ENCODE data around the gene DRAXIN.

The DRAXIN gene

DNA sequence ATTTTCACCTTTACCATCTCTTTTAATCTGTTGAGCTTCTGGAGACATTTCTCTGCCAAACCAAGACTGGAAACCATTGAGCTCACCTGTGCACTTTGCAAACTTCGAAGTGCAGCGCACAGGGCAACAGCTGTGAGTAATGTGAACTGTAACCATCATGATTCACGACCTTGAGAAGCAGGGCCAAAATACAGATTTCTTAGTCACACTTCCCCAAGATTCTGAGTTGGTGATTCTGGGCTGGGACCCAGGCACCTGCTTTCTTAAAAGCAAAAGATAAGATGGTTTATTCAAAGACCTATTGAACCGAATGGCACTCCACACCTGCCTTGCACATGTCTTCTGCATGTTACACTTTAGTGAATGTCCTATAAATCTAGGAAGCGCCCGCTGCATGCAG lies 54.6 kb downstream of the DRAXIN start:
- H3K36me3 ChIP-seq (ENCODE audit: control insufficient read depth in 1 of 2, insufficient read depth in 2 of 2, low read length in 2 of 2): peaks cover 12 to 41% of the 10 kb centered on the region in 2 donors
- H3K9me3 ChIP-seq (ENCODE audit: control insufficient read depth in 1 of 2, low read length in 2 of 2): no peaks in the 10 kb centered on the region
- no peak overlapping the region for H3K4me3 ChIP-seq (ENCODE audit: low read depth in 1 of 2, low read length in 2 of 2)
- H3K27me3 ChIP-seq (ENCODE audit: low read depth, low read length): no peaks in the 10 kb centered on the region
- no peak overlapping the region for H3K27ac ChIP-seq (ENCODE audit: low read length)
- peaks cover 0 to 3% of the 10 kb centered on the region in 2 donors for H3K4me1 ChIP-seq (ENCODE audit: control insufficient read depth in 1 of 2, insufficient read depth in 2 of 2, low read length in 2 of 2)

DNA sequence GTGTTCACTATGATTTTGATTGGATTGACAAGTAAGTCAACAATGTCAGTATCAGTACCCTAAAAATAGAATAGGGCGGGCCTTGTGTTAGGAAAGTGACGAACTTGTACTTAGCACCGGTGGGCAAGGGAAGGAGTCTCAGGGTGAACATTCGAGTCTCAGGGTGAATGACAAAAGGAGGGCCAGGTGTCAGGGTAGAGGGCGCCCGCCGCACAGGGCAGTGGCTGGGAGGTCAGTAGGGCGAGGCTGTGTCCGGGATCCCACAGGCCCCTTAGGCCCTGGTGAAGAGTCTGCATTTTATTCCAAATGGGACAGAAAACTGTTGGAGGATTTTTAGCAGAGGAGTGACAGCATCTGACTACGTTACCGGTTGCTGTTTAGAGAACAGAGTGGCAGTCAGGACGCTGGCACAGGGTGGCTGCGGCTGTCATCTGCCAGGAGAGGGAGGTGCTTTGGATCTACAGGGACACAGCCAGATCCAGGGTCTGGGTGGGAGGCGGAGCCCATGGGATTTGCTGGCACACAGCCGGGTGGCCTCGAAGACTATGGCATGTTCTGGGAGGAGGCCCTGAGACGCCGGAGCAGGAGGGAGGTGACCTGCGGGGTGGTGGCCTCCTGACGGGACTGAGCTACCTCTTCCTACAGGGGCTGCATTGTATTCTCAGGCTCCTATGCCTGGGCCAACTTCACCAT lies 55.4 kb downstream of the DRAXIN start:
- H3K36me3 ChIP-seq (ENCODE audit: control insufficient read depth in 1 of 2, insufficient read depth in 2 of 2, low read length in 2 of 2): peaks cover 12 to 46% of the 10 kb centered on the region in 2 donors
- no peaks in the 10 kb centered on the region for H3K27me3 ChIP-seq (ENCODE audit: low read depth, low read length)
- peaks cover 0 to 3% of the 10 kb centered on the region in 2 donors for H3K4me1 ChIP-seq (ENCODE audit: control insufficient read depth in 1 of 2, insufficient read depth in 2 of 2, low read length in 2 of 2)
- H3K27ac ChIP-seq (ENCODE audit: low read length): no peak overlapping the region
- H3K9me3 ChIP-seq (ENCODE audit: control insufficient read depth in 1 of 2, low read length in 2 of 2): no peaks in the 10 kb centered on the region
- H3K4me3 ChIP-seq (ENCODE audit: low read depth in 1 of 2, low read length in 2 of 2): no peak overlapping the region

DNA sequence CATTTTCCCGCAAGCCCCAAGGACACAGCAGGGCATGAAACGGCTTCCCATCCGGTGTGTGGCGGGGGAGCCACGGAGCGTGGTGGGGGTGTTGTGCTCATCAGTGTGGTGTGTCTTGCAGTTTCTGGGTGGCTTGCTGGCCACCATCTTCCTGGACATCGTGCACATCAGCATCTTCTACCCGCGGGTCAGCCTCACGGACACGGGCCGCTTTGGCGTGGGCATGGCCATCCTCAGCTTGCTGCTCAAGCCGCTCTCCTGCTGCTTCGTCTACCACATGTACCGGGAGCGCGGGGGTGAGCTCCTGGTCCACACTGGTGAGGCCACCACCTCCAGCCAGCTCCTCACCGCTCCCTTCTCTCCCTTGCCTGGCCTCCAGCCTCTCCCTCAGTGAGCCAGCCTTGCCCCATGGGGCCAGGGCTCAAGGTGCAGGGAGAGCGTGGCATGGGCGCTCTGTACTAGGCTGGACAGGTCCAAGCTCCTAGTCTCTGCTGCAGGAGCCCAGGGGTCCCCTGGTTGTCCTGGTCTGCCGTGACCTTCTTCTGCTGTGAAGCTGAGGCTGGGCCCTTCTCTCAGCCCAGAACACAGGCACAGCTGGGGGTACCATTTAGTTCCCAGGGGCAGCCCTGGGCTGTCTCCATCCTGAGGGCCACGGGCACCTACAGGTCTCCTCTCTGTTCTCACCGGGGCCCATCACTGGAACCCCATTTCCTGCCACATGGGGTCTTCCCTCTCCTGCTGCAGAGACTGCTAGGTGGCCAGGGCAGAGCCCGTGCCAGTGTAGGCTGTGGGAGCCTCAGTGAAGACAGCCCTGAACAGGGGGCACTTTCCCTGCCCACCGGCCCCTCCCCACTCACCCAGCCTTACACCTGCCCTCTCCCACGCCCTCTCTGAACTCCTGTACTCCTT lies 57.0 kb downstream of the DRAXIN start:
- Histone ChIP-seq H3K4me1 (ENCODE audit: control insufficient read depth in 1 of 2, insufficient read depth in 2 of 2, low read length in 2 of 2) (no peaks in the 10 kb centered on the region), H3K36me3 (ENCODE audit: control insufficient read depth in 1 of 2, insufficient read depth in 2 of 2, low read length in 2 of 2) (peaks cover 12 to 46% of the 10 kb centered on the region in 2 donors), H3K27ac (ENCODE audit: low read length) (no peak overlapping the region), H3K4me3 (ENCODE audit: low read depth in 1 of 2, low read length in 2 of 2) (no peak overlapping the region), H3K27me3 (ENCODE audit: low read depth, low read length) (no peaks in the 10 kb centered on the region), H3K9me3 (ENCODE audit: control insufficient read depth in 1 of 2, low read length in 2 of 2) (no peaks in the 10 kb centered on the region)

DNA sequence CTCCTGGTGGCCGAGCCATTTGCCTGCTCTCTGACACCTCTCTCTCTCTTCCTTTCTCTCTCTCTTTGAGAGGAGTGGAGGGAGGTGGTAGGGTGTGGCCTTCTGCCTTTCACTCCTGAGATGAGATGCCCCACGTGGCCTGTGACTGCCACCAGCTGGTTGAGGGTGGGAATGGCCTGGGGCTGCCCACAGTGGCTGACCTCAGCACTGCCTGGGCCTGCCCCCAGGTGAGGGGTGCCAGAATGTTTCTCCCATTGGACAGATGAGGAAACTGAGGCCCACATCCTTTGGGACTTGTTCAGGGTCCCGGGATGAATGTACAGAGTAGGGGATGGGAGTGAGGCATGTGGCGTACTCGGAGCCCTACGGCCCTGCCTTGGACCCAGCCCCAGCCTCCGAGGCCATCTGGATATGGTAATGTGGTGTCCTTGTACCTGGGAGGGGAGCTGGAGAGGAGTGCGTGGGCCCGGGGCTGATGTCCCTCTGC lies 57.7 kb downstream of the DRAXIN start:
- no peak overlapping the region for H3K27ac ChIP-seq (ENCODE audit: low read length)
- H3K4me1 ChIP-seq (ENCODE audit: control insufficient read depth in 1 of 2, insufficient read depth in 2 of 2, low read length in 2 of 2): no peaks in the 10 kb centered on the region
- H3K4me3 ChIP-seq (ENCODE audit: low read depth in 1 of 2, low read length in 2 of 2): no peak overlapping the region
- H3K36me3 ChIP-seq (ENCODE audit: control insufficient read depth in 1 of 2, insufficient read depth in 2 of 2, low read length in 2 of 2): peaks cover 12 to 46% of the 10 kb centered on the region in 2 donors
- no peaks in the 10 kb centered on the region for H3K27me3 ChIP-seq (ENCODE audit: low read depth, low read length)
- H3K9me3 ChIP-seq (ENCODE audit: control insufficient read depth in 1 of 2, low read length in 2 of 2): no peaks in the 10 kb centered on the region

DNA sequence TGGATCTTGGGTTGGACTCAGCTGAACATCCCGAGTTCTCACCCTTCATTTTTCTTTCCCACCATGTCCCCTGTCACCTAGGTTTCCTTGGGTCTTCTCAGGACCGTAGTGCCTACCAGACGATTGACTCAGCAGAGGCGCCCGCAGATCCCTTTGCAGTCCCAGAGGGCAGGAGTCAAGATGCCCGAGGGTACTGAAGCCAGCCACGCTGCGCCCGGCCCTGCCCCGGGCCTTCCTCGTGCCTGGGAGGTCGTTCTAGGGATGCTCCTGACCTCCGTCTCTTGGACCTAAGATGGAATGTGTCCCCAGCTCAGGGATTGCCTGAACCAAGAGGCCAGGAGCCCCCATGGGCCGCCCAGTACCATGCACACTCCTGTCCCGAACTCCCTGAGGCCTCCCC lies 58.5 kb downstream of the DRAXIN start:
- H3K4me1 ChIP-seq (ENCODE audit: control insufficient read depth in 1 of 2, insufficient read depth in 2 of 2, low read length in 2 of 2): no peaks in the 10 kb centered on the region
- no peaks in the 10 kb centered on the region for H3K27me3 ChIP-seq (ENCODE audit: low read depth, low read length)
- H3K4me3 ChIP-seq (ENCODE audit: low read depth in 1 of 2, low read length in 2 of 2): no peak overlapping the region
- H3K27ac ChIP-seq (ENCODE audit: low read length): no peak overlapping the region
- H3K9me3 ChIP-seq (ENCODE audit: control insufficient read depth in 1 of 2, low read length in 2 of 2): no peaks in the 10 kb centered on the region
- H3K36me3 ChIP-seq (ENCODE audit: control insufficient read depth in 1 of 2, insufficient read depth in 2 of 2, low read length in 2 of 2): peaks cover 12 to 46% of the 10 kb centered on the region in 2 donors

DNA sequence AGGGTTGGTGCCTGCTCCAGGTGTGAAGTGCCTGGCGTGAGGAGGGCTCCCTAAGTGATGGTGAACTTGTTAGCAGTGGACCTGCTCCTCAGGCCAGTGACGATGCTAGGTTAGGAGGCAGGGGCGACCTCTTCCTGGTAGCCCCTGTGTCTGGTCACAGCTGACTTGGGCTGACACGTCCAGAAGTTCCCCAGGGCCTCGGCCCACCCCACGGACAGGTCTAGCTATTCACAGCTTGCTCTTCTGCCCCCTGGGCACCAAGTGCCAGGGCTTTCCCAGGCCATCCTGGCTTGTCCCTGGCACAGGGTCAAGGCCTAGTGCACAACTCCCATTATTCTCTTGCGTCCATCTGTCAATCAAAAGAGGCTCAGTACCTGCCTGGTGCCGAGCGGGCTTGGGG lies 59.6 kb downstream of the DRAXIN start:
- no peaks in the 10 kb centered on the region for H3K4me1 ChIP-seq (ENCODE audit: control insufficient read depth in 1 of 2, insufficient read depth in 2 of 2, low read length in 2 of 2)
- H3K27me3 ChIP-seq (ENCODE audit: low read depth, low read length): no peaks in the 10 kb centered on the region
- H3K4me3 ChIP-seq (ENCODE audit: low read depth in 1 of 2, low read length in 2 of 2): no peak overlapping the region
- no peaks in the 10 kb centered on the region for H3K9me3 ChIP-seq (ENCODE audit: control insufficient read depth in 1 of 2, low read length in 2 of 2)
- no peak overlapping the region for H3K27ac ChIP-seq (ENCODE audit: low read length)
- peaks cover 6 to 40% of the 10 kb centered on the region in 2 donors for H3K36me3 ChIP-seq (ENCODE audit: control insufficient read depth in 1 of 2, insufficient read depth in 2 of 2, low read length in 2 of 2)

DNA sequence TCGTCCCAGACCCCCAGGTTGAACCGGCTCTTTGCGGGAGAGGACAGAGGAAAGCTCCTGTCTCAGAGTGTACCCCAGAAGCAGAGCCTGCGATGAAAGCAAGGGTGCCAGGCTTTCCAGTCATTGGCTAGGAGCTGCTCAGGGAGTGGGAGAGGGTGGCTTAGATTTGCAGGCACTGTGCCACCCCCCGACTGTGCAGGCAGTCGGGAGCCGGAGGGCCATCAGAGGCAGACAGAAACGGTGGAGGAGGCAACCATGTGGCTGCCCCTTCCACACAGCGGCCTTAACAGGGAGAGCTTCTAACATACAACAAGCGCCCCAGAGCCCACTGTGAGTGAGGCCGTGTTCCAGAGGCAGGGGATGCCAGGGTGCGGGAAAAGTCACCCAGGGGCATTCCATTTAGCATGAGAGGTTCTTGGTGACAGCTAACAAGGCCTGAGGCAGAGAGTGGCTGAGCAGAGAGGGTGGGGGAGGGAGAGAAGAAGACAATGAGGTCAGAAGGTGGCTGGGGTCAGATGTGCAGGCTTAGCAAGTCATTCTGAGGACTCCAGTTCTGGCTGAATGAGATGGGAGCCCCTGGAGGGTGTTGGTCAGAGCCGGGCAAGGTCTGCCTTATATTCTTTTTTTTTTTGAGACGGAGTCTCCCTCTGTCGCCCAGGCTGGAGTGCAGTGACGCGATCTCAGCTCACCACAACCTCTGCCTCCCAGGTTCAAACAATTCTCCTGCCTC lies 61.0 kb downstream of the DRAXIN start:
- no peak overlapping the region for H3K4me3 ChIP-seq (ENCODE audit: low read depth in 1 of 2, low read length in 2 of 2)
- no peaks in the 10 kb centered on the region for H3K4me1 ChIP-seq (ENCODE audit: control insufficient read depth in 1 of 2, insufficient read depth in 2 of 2, low read length in 2 of 2)
- no peak overlapping the region for H3K27ac ChIP-seq (ENCODE audit: low read length)
- H3K9me3 ChIP-seq (ENCODE audit: control insufficient read depth in 1 of 2, low read length in 2 of 2): no peaks in the 10 kb centered on the region
- H3K36me3 ChIP-seq (ENCODE audit: control insufficient read depth in 1 of 2, insufficient read depth in 2 of 2, low read length in 2 of 2): peaks cover 0 to 29% of the 10 kb centered on the region in 2 donors
- H3K27me3 ChIP-seq (ENCODE audit: low read depth, low read length): no peaks in the 10 kb centered on the region

DNA sequence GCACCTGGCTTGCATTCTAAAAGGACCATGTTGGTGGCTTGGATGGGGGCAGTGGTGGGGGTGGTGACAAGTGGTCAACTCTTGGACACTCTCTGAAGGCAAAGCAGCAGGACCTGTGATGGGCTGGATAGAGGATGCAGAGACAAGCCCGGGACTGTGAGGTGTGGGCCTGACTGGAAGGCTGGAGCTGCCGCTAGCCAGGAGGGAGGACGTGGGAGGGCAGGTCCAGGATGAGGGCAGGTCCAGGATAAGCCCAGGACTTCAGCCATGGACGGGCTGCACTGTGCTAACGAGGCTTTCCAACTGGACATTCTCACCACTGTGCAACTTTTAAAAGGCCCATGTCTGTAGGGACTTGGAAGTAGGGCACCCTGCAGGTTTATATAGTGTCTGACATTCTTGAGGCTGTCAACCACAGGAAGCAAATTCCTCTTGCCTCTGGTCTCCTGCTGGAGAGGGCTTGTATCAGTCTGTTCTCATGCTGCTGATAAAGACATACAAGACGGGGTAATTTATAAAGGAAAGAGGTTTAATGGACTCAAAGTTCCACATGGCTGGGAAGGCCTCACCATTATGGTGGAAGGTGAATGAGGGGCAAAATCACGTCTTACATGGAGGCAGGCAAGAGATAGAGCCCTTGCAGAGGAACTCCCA lies 62.2 kb downstream of the DRAXIN start:
- no peaks in the 10 kb centered on the region for H3K27me3 ChIP-seq (ENCODE audit: low read depth, low read length)
- H3K4me1 ChIP-seq (ENCODE audit: control insufficient read depth in 1 of 2, insufficient read depth in 2 of 2, low read length in 2 of 2): no peaks in the 10 kb centered on the region
- H3K36me3 ChIP-seq (ENCODE audit: control insufficient read depth in 1 of 2, insufficient read depth in 2 of 2, low read length in 2 of 2): peaks cover 0 to 20% of the 10 kb centered on the region in 2 donors
- no peak overlapping the region for H3K27ac ChIP-seq (ENCODE audit: low read length)
- H3K4me3 ChIP-seq (ENCODE audit: low read depth in 1 of 2, low read length in 2 of 2): no peak overlapping the region
- no peaks in the 10 kb centered on the region for H3K9me3 ChIP-seq (ENCODE audit: control insufficient read depth in 1 of 2, low read length in 2 of 2)

DNA sequence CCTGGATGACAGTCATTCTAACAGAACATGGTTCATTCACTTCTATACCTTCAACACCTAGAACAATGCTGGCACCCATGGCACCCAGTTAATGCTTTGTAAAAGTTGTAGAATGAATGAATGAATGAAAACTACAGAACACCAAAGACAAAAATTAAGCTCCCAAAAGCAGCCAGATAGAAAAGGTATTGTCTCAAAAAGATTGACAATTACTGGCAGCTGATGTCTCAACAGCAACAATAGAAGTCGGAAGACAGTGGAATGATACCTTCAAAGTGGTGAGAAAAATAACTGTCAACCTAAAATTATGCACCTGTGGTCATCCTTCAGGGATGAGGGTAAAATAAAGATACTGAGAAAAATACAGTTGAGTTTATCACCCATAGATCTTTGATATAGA lies 65.5 kb downstream of the DRAXIN start:
- Histone ChIP-seq H3K9me3 (ENCODE audit: control insufficient read depth in 1 of 2, low read length in 2 of 2) (no peaks in the 10 kb centered on the region), H3K36me3 (ENCODE audit: control insufficient read depth in 1 of 2, insufficient read depth in 2 of 2, low read length in 2 of 2) (no peaks in the 10 kb centered on the region), H3K27ac (ENCODE audit: low read length) (no peak overlapping the region), H3K4me1 (ENCODE audit: control insufficient read depth in 1 of 2, insufficient read depth in 2 of 2, low read length in 2 of 2) (no peaks in the 10 kb centered on the region), H3K27me3 (ENCODE audit: low read depth, low read length) (peaks cover 3% of the 10 kb centered on the region), H3K4me3 (ENCODE audit: low read depth in 1 of 2, low read length in 2 of 2) (no peak overlapping the region)

DNA sequence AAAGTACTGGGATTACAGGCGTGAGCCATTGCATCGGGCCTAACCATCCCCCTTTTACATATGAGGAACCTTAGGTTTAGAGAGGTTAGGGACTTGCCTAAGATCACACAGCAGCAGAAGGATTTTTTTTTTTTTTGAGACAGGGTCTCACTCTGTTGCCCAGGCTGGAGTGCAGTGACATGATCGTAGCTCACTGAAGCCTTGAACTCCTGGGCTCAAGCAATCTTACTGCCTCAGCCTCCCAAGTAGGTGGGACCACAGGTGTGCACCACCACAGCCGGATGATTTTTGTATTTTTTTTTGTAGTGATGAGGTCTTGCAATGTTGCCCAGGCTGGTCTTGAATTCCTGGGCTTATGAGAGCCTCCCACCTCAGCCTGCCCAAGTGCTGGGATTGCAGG lies 68.3 kb downstream of the DRAXIN start:
- Histone ChIP-seq H3K27me3 (ENCODE audit: low read depth, low read length) (peaks cover 8% of the 10 kb centered on the region), H3K9me3 (ENCODE audit: control insufficient read depth in 1 of 2, low read length in 2 of 2) (no peaks in the 10 kb centered on the region), H3K27ac (ENCODE audit: low read length) (no peak overlapping the region), H3K4me3 (ENCODE audit: low read depth in 1 of 2, low read length in 2 of 2) (no peak overlapping the region), H3K4me1 (ENCODE audit: control insufficient read depth in 1 of 2, insufficient read depth in 2 of 2, low read length in 2 of 2) (no peaks in the 10 kb centered on the region), H3K36me3 (ENCODE audit: control insufficient read depth in 1 of 2, insufficient read depth in 2 of 2, low read length in 2 of 2) (no peaks in the 10 kb centered on the region)

DNA sequence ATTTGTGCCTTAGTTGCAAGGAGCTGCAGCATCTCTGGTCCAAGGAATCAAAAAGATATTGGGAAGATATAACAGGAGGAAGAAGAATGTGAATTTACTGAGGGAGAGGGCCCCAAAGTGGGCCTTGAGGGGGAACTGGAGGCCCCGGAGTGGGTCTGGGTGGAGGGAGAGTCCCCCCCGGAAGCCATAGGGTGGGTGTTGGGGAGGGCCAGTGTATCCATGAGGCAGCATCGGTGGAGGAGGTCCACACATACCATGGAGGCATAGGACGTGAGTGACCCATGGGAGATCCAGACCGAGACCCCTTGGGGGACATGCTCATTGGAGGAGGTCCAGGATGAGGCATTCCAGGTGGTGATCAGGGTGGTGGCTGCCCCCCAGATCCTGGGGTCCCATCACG lies 69.8 kb downstream of the DRAXIN start:
- Histone ChIP-seq H3K27me3 (ENCODE audit: low read depth, low read length) (peaks cover 8% of the 10 kb centered on the region), H3K4me3 (ENCODE audit: low read depth in 1 of 2, low read length in 2 of 2) (no peak overlapping the region), H3K36me3 (ENCODE audit: control insufficient read depth in 1 of 2, insufficient read depth in 2 of 2, low read length in 2 of 2) (no peaks in the 10 kb centered on the region), H3K27ac (ENCODE audit: low read length) (no peak overlapping the region), H3K9me3 (ENCODE audit: control insufficient read depth in 1 of 2, low read length in 2 of 2) (no peaks in the 10 kb centered on the region), H3K4me1 (ENCODE audit: control insufficient read depth in 1 of 2, insufficient read depth in 2 of 2, low read length in 2 of 2) (no peaks in the 10 kb centered on the region)
